NB4 (cell line): ENCODE results near the gene OR2V2.
A peak's percentile ranks its signal among the peaks of the same experiment; 100 is the strongest.

Experiments
- DNase-seq: peaks from one replicate; pipeline ENCODE4 v3.0.0; 2010; ENCODE audit warnings: low read depth
- H3K4me3 ChIP-seq: one replicate; pipeline ENCODE4 v1.5.1; 2011; ENCODE audit warnings: mild to moderate bottlenecking, low read depth, low read length, moderate library complexity
- CTCF ChIP-seq: IDR thresholded peaks from one replicate; pipeline ENCODE4 v1.5.1; 2012; ENCODE audit warnings: low read depth, low read length
- MAX ChIP-seq: IDR thresholded peaks from 2 replicates; pipeline ENCODE4 v1.6.1; 2011; ENCODE audit warnings: low read depth, low read length
- MYC ChIP-seq: IDR thresholded peaks from 2 replicates; pipeline ENCODE4 v1.6.1; 2011; ENCODE audit warnings: low read depth, low read length
- POLR2A ChIP-seq: IDR thresholded peaks from 2 replicates; pipeline ENCODE4 v1.6.1; 2011; ENCODE audit warnings: mild to moderate bottlenecking; ENCODE audit not compliant: insufficient read length; ENCODE audit errors: extremely low read depth

OR2V2 gene

GRCh38 chr5:181204113-181204825, 56.9 kb downstream of the OR2V2 start:
- DNase-seq, result no peak
- H3K4me3 ChIP-seq, result no peak overlapping the region
- no peak for TF ChIP-seq CTCF
- TF ChIP-seq MAX, result no peak
- no peak for TF ChIP-seq MYC
- TF ChIP-seq POLR2A, result no peak

GRCh38 chr5:181204826-181205760, 57.7 kb downstream of the OR2V2 start, which contains the start of gene TRIM7:
TRIM7 (minus strand) TSS chr5:181205196; CDS start chr5:181205110, 86 bp downstream.
- DNase-seq, result no peak
- no peak for TF ChIP-seq MYC
- no peak within 1 kb of the TSS for H3K4me3 ChIP-seq

GRCh38 chr5:181205761-181206649, 58.6 kb downstream of the OR2V2 start:
- TF ChIP-seq CTCF (no peak), POLR2A (no peak), MAX (no peak), MYC (no peak)
- peak overlapping the region; percentile 46 for H3K4me3 ChIP-seq
- DNase-seq, result no peak

GRCh38 chr5:181207214-181207959, 60.0 kb downstream of the OR2V2 start:
- DNase-seq, result peak; percentile 85
- peak; percentile 29 for TF ChIP-seq POLR2A
- TF ChIP-seq CTCF, result no peak
- TF ChIP-seq MAX, result 0 out of 2 replicates have a peak, but pooled peaks have one; percentile 15
- TF ChIP-seq MYC, result no peak; the same call in 1 of the 2 replicates
- peak overlapping the region; percentile 65 for H3K4me3 ChIP-seq

GRCh38 chr5:181207960-181208253, 60.5 kb downstream of the OR2V2 start:
- no peak overlapping the region for H3K4me3 ChIP-seq
- TF ChIP-seq POLR2A, result no peak
- no peak for TF ChIP-seq MYC
- no peak for TF ChIP-seq MAX
- TF ChIP-seq CTCF, result no peak
- no peak for DNase-seq
